ENCODE results near the gene KAT7. TPM values are rescaled to one million over a fixed set of nuclear protein-coding genes. Genes with fewer than 3 reads are reported as not detected.

KAT7 gene
- total RNA-seq, 4 donors from 2014 or later = 39.3 to 71.0 (median 51.7) TPM

GRCh38 chr17:49745175-49746139, 43.0 kb upstream of the KAT7 start:
- no peak for DNase-seq (ENCODE audit: low spot score in 2 of 2)
- intact Hi-C loops (cut with DNase I; ENCODE audit: low total_unique reads) = no loop called here
- H3K4me3 ChIP-seq (ENCODE audit: low read depth, poor library complexity, severe bottlenecking) = no peak overlapping the region
- WGBS, 2 donors = 63 to 69% methylated on average over 1 of the region's 1 CpG
- TF ChIP-seq CTCF (IDR thresholded peaks at IDR 0.05) = no peak
- TF ChIP-seq POLR2A (IDR thresholded peaks at IDR 0.05) = no peak

DNA sequence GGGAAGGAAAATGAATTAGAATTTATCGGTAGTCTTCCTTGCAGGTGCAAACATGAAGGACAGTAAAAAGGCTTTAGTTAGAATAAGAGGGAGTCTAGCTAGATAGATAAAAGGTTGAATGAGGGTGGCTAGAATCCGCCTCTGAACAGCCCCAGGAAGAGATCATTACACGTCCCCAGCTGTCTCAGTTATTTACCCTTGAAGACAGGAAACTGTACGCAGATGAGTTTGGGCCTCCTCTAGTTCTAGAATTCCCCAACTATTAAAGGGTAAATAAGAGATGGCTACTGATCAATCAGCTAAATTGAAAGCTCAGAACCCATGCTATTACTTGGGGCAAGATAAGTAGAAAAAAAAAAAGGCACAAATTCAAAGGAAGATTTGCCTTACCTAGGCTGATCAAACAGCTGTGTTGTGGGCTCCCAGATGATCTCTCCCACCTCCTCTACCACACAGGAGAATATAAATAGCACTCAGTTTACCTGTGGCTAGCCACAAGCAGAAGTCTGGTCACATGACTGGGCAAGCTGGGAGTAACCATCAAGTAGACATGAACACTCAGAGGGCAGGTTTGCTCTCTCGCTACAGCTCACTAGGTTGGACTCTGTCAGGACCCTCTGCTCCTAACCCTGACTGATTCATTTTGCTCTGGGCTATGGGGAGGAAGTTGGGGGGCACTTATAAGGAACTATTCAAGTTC, 41.5 kb upstream of the KAT7 start:
- TF ChIP-seq CTCF (IDR thresholded peaks at IDR 0.05) (no peak), POLR2A (IDR thresholded peaks at IDR 0.05) (no peak)
- no peak overlapping the region for H3K4me3 ChIP-seq (ENCODE audit: low read depth, poor library complexity, severe bottlenecking)
- DNase-seq (ENCODE audit: low spot score in 2 of 2) = no peak
- 79 to 80% methylated on average over 5 of the region's 5 CpGs for WGBS, 2 donors
- intact Hi-C loops (cut with DNase I; ENCODE audit: low total_unique reads) = no loop called here

DNA sequence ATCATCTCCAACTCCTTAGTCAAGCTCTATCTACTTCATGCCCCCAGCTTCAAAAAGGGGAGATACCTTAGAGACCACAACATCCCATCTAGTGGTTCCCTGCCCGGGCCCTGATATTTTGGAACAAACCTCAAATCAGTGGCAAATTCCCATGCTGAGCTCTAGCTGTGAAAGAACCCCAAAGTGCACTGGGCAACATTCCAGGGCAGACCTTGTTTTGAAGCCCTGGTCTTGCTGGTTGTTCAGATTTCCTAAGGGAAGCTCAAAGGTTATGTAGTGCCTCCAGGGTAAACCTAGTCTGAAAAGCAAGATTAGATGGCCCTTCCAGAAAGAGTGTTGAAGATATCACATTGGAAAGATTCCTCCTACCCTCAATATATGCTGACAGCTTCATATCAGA, 40.8 kb upstream of the KAT7 start:
- H3K4me3 ChIP-seq (ENCODE audit: low read depth, poor library complexity, severe bottlenecking) = no peak overlapping the region
- 63 to 73% methylated on average over 1 of the region's 1 CpG for WGBS, 2 donors
- TF ChIP-seq CTCF (IDR thresholded peaks at IDR 0.05) = no peak
- TF ChIP-seq POLR2A (IDR thresholded peaks at IDR 0.05) = no peak
- intact Hi-C loops (cut with DNase I; ENCODE audit: low total_unique reads) = no loop called here
- no peak for DNase-seq (ENCODE audit: low spot score in 2 of 2)

DNA sequence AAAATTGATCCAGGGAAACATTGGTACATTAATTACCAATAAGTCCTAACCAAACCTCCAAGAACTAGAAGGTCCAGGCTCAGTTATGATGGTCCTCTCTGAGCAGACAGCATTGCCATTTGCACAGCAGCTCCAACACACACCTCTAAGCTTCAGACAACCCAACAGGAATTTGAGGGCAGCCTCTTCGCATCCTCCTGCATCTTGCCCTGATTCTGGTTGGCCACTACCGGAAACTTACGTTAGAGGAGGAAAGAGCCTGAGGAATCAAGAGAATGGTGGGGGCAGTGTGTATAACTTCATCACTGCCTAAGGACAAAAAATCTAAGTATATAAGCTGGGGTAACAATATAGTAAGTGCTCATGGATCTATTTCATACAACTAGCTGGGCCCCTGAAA, 40.3 kb upstream of the KAT7 start:
- no peak for DNase-seq (ENCODE audit: low spot score in 2 of 2)
- WGBS, 2 donors = 82% methylated on average over 3 of the region's 3 CpGs
- intact Hi-C loops (cut with DNase I; ENCODE audit: low total_unique reads) = no loop called here
- TF ChIP-seq POLR2A (IDR thresholded peaks at IDR 0.05) = no peak
- TF ChIP-seq CTCF (IDR thresholded peaks at IDR 0.05) = no peak
- H3K4me3 ChIP-seq (ENCODE audit: low read depth, poor library complexity, severe bottlenecking) = no peak overlapping the region

GRCh38 chr17:49748791-49749190, 39.7 kb upstream of the KAT7 start:
- TF ChIP-seq POLR2A (IDR thresholded peaks at IDR 0.05) (no peak), CTCF (IDR thresholded peaks at IDR 0.05) (no peak)
- intact Hi-C loops (cut with DNase I; ENCODE audit: low total_unique reads) = no loop called here
- 91 to 96% methylated on average over 7 of the region's 7 CpGs for WGBS, 2 donors
- DNase-seq (ENCODE audit: low spot score in 2 of 2) = no peak
- no peak overlapping the region for H3K4me3 ChIP-seq (ENCODE audit: low read depth, poor library complexity, severe bottlenecking)

Data from lower leg skin (tissue), 4 donors.